Activated CD8-positive, alpha-beta memory T cell treated with anti-CD3 and anti-CD28 coated beads, Interleukin-2, amount 50 U/mL, for 1 hour (primary cell): Measurements from ENCODE around the gene CDA.
"Not testable (repeated sequence)": the region's sequence is repeated elsewhere in the genome, so short reads cannot be mapped to it uniquely, and the experiment has no call there.

Experiments used
- DNase-seq: peaks from one replicate; pipeline ENCODE4 v3.0.0-alpha.2; 2020; ENCODE audit errors: extremely low read depth

CDA gene

DNA sequence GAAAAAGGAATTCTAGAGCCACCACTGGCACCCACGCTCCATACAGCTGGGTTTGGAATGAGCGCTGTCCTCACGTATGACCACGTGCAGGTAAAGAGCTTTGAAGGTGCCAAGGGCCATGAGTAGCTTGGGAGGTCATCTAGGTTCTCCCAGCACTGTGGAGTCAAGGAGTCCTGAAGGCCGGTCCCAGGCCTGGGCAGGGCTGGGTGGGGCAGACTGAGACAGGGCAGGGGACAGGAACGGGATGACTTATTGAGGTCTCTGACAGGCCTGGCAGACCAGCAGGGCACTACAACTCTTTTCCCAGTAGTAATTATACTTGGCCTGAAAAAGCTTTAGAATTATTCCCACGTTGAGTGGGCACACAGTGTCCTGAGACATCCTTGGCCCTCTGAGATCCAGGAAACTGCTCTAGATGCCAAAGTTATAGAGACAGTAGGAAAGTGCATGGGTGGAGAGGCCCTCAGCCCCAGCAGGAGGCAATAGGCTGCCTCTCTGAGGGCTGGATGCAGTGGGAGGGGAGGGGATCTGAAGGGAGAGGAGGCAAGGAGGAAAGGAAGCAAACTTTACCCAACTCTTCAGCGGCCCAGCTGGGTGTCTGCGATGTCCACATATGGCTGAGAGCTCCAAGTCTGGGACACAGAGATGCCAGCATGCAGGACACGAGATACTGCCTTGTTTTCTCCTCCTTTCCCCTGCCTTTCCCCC, 1.8 kb upstream of the CDA start:
- no peak for DNase-seq

- DNase-seq, result no peak
These were observed 1.2 kb upstream of the CDA start for GRCh38 chr1:20587661-20588053.

- DNase-seq, result no peak
These were observed 708 bp downstream of the CDA start for GRCh38 chr1:20589331-20590278.

DNA sequence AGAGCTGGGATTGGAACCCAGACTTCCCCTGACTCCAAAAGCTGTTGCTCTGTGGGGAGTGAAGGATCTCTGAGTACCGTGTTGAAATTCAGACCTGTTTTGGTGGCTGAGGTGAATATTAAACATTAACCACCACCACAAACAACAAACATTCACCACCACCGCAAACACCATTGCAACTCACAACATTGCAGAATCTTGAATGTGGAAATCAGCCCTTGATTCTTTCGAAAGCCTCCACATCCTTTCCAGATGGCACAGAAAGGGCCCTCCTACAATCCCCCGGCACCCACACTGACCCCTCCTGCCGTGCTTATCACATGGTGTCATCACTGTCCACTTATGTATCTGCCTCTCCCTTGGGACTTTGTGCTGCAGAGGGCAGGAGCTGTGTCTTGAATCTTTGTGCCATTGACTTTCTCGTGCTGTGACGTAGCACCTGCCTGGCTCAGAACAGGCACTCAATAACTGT, 1.4 kb downstream of the CDA start:
- DNase-seq, result no peak

DNA sequence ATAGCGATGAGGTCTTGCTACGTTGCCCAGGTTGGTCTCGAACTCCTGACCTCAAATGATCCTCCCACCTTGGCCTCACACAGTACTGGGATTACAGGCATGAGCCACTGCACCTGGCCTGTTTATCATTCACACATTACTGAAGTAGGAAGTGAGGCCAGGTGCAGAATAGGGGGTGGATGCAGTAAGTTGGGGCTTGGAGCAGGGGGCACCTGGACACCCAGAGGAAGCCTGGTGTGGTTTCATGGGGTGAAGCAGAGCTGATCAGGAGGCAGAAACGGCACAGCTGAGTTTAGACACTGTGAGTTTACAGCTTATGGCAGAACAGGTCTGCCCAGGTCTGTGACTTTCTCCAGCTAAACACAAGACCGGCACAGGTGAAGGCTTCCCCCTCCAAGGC, 4.9 kb downstream of the CDA start:
- no peak for DNase-seq

DNA sequence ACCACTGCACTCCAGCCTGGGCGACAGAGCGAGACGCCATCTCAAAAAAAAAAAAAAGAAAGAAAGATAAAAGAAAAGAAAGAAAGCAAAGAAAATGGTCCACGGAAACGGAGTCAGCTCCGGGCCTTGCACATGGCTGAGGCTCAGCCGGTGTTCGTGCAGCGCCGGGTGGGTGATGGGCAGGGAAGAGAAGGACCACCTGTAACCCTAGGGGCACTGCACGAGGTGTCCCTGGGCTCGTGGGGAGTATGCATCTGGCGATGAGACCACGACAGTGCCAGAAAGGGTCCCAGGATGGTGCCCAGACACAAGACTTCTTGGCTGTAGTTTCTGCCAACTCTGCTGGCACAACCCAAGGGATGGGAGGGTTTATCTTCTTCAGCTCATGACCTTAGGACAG, 5.8 kb downstream of the CDA start:
- DNase-seq, result no peak

DNA sequence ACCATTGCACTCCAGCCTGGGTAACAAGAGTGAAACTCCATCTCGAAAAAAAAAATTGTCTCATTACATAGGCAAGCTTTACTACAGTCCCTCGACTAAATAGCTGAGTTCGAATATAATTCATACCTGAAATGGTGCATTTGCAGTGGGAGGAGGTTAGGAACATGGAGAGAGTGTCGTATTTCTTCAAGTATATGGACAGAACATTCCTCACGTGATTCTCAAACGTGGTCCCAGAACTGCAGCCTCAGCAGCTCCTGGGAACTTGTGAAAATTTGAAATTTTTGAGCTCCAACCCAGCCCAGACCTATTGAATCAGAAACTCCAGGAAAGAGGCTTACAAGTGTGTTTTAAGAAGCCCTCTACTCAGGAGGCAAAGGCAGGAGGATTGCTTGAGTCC, 7.2 kb downstream of the CDA start:
- no peak for DNase-seq

DNA sequence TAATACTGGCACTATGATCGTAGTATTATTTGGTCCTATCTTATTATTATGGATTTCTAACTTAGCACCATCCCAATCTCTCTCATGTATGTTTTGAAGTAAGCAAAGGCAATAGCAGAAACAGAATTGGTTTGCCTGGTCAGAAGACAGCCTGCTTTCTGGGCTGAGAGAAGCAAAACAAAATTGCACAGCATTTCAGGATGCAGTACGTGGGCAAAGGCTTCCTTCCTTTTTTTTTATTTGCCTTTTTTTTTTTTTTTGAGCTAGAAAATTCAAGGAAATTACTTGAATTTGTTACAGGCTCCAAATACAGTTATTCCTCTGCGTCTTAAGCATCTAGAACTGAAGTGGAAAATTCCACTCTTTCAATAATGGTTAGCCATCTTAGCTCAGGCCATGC, 8.8 kb downstream of the CDA start:
- DNase-seq, result no peak

DNA sequence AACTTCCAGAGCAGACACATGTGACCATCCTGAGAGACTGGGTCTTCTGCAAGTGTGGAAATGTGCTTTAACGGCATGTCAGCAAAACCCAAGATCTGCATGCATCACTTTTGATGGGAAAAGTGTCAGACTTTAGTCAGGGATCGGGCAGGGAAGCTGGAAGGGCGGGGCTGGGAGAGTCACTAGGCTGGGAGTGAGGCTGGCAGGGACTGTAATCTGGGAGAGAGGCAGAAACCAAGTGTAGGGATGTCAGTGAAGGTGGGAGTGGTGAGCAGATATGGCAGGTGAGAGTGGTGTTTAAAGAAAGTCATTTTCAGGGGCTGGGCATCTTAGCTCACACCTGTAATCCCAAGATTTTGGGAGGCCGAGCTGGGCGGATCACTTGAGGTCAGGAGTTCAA, 11.3 kb downstream of the CDA start:
- no peak for DNase-seq

- no peak for DNase-seq
These were observed 12.4 kb downstream of the CDA start for GRCh38 chr1:20601129-20601825.

GRCh38 chr1:20602851-20603450, 14.1 kb downstream of the CDA start:
- no peak for DNase-seq

- DNase-seq, result no peak
These were observed 14.9 kb downstream of the CDA start for GRCh38 chr1:20603504-20604464.

GRCh38 chr1:20604678-20605077, 15.8 kb downstream of the CDA start:
- DNase-seq, result no peak

GRCh38 chr1:20606801-20607570, 18.1 kb downstream of the CDA start:
- DNase-seq, result not testable (repeated sequence)

GRCh38 chr1:20609541-20609940, 20.6 kb downstream of the CDA start:
- no peak for DNase-seq

GRCh38 chr1:20610970-20611369, 22.1 kb downstream of the CDA start:
- DNase-seq, result no peak

- no peak for DNase-seq
These were observed 22.8 kb downstream of the CDA start for GRCh38 chr1:20611652-20612051.

- DNase-seq, result no peak
These were observed 23.4 kb downstream of the CDA start for GRCh38 chr1:20612221-20612746.

DNA sequence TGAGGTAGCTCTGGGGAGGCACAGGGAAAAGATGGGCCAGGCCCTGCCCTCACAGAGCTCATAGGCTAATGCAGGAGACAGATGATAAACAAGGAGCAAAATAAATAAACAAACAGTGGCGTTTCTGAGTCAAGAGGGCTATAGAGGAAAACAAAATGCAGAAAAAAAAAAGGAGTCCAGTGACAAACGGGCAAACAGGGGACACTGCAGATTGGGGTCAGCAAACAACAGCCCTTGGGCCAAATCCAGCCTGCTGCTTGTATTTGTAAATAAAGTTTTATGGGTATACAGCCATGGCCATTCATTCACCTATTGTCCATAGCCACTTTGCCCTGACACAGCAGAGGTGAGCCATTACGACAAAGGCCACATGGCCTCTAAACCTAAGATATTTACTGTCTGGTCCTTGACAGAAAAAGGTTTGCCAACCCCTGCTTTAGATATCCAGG, 25.3 kb downstream of the CDA start:
- DNase-seq, result no peak
